Activated naive CD4-positive, alpha-beta T cell treated with anti-CD3 and anti-CD28 coated beads for 36 hours (primary cell): ENCODE results near the gene CTU1. TPM values are rescaled to one million over a fixed set of nuclear protein-coding genes. Genes with fewer than 3 reads are reported as not detected.
A peak's percentile ranks its signal among the peaks of the same experiment; 100 is the strongest.

Experiments
- CTCF ChIA-PET: fragments of 350-600 bp; sonication (Branson Sonifier 250); formaldehyde crosslinking; loops from one replicate; lab custom pipeline; 2021; ENCODE audit warnings: antibody characterized with exemption; lab: Charles Lee
- DNase-seq: peaks from one replicate; pipeline ENCODE4 v3.0.0-alpha.2; 2020
- H3K27ac Mint-ChIP-seq: one replicate; pipeline ENCODE4 v1.8.0; 2021; ENCODE audit warnings: mild to moderate bottlenecking, mixed read lengths
- H3K27me3 Mint-ChIP-seq: one replicate; pipeline ENCODE4 v1.8.0; 2021; ENCODE audit warnings: low read depth, mixed read lengths
- H3K36me3 Mint-ChIP-seq: one replicate; pipeline ENCODE4 v1.8.0; 2021; ENCODE audit warnings: low read depth, mixed read lengths
- H3K4me1 Mint-ChIP-seq: one replicate; pipeline ENCODE4 v1.8.0; 2021; ENCODE audit warnings: low read depth, mixed read lengths
- H3K4me3 Mint-ChIP-seq: one replicate; pipeline ENCODE4 v1.8.0; 2021; ENCODE audit warnings: mild to moderate bottlenecking, moderate library complexity, mixed read lengths
- H3K9me3 Mint-ChIP-seq: one replicate; pipeline ENCODE4 v1.8.0; 2021; ENCODE audit warnings: mixed read lengths
- intact Hi-C: fragments of 100-400 bp; cut with micrococcal nuclease; formaldehyde crosslinking; loops from one replicate; pipeline ENCODE4 v1.15.1; 2023
- total RNA-seq, 2 experiments: library from RNA; stranded (reverse); gene quantifications; one replicate each; pipeline ENCODE4 v1.2.3, GENCODE V29; 2021

Gene CTU1
- total RNA-seq, 2 experiments from 2014 or later: 9.2 to 9.9 TPM

- H3K27ac Mint-ChIP-seq: peak overlapping the region; percentile 18
- intact Hi-C loops: no loop called here
- peak; percentile 38 for DNase-seq
- H3K4me3 Mint-ChIP-seq: no peak overlapping the region
- H3K9me3 Mint-ChIP-seq: no peaks in the 10 kb centered on the region
- H3K27me3 Mint-ChIP-seq: no peaks in the 10 kb centered on the region
- no peaks in the 10 kb centered on the region for H3K36me3 Mint-ChIP-seq
- peaks cover 89% of the 10 kb centered on the region for H3K4me1 Mint-ChIP-seq
- CTCF ChIA-PET: no interaction called here
Measured at GRCh38 chr19:51127755-51128154, 19.5 kb upstream of the CTU1 start.

- no peak for DNase-seq
- H3K36me3 Mint-ChIP-seq: no peaks in the 10 kb centered on the region
- H3K4me1 Mint-ChIP-seq: peaks cover 90% of the 10 kb centered on the region
- no peak overlapping the region for H3K4me3 Mint-ChIP-seq
- no peaks in the 10 kb centered on the region for H3K27me3 Mint-ChIP-seq
- no peak overlapping the region for H3K27ac Mint-ChIP-seq
- intact Hi-C loops: no loop called here
- no peaks in the 10 kb centered on the region for H3K9me3 Mint-ChIP-seq
- CTCF ChIA-PET: no interaction called here
Measured at GRCh38 chr19:51127032-51127431, 18.8 kb upstream of the CTU1 start.

GRCh38 chr19:51125421-51126075 is 17.3 kb upstream of the CTU1 start:
- intact Hi-C loops: no loop called here
- Mint-ChIP-seq H3K9me3 (no peaks in the 10 kb centered on the region), H3K4me3 (no peak overlapping the region), H3K27me3 (no peaks in the 10 kb centered on the region), H3K36me3 (peaks cover 2% of the 10 kb centered on the region), H3K27ac (peak overlapping the region; percentile 86), H3K4me1 (peaks cover 84% of the 10 kb centered on the region)
- DNase-seq: no peak
- CTCF ChIA-PET: interaction anchor here (1.5 kb wide), 1 partner anchor 31 kb away, joined by 3 read pairs; no protein-coding TSS in a partner anchor

GRCh38 chr19:51124729-51125128 is 16.5 kb upstream of the CTU1 start, which contains the start of gene SIGLEC9:
TSS of gene SIGLEC9 (plus strand) at chr19:51124906. CDS start at chr19:51124975, 69 bp downstream.
- Mint-ChIP-seq H3K4me1 (peaks cover 80% of the 10 kb centered on the region), H3K27ac (peak within 1 kb of the TSS; percentile 86)

GRCh38 chr19:51124216-51124615 is 16.0 kb upstream of the CTU1 start:
- Mint-ChIP-seq H3K27ac (peak overlapping the region; percentile 86), H3K4me3 (peak overlapping the region; percentile 54), H3K36me3 (peaks cover 2% of the 10 kb centered on the region), H3K9me3 (no peaks in the 10 kb centered on the region), H3K4me1 (peaks cover 79% of the 10 kb centered on the region), H3K27me3 (no peaks in the 10 kb centered on the region)
- CTCF ChIA-PET: interaction anchor here (1.5 kb wide), 1 partner anchor 32 kb away, joined by 3 read pairs; no protein-coding TSS in a partner anchor
- DNase-seq: no peak
- intact Hi-C loops: no loop called here

More at GRCh38 chr19:51124729-51125128, 16.5 kb upstream of the CTU1 start, which contains the start of gene SIGLEC9:
- H3K9me3 Mint-ChIP-seq: no peaks in the 10 kb centered on the region
- no peak for DNase-seq
- intact Hi-C loops: no loop called here
- peaks cover 2% of the 10 kb centered on the region for H3K36me3 Mint-ChIP-seq
- H3K27me3 Mint-ChIP-seq: no peaks in the 10 kb centered on the region
- CTCF ChIA-PET: interaction anchor here (1.5 kb wide), 1 partner anchor 32 kb away, joined by 3 read pairs; no protein-coding TSS in a partner anchor
- peak within 1 kb of the TSS; percentile 54 for H3K4me3 Mint-ChIP-seq

- intact Hi-C loops: loop anchor here (1.0 kb wide), 1 partner anchor 10 kb away; no protein-coding TSS in a partner anchor
- Mint-ChIP-seq H3K4me1 (peaks cover 79% of the 10 kb centered on the region), H3K27me3 (no peaks in the 10 kb centered on the region), H3K36me3 (peaks cover 2% of the 10 kb centered on the region), H3K27ac (peak overlapping the region; percentile 86), H3K4me3 (peak overlapping the region; percentile 54), H3K9me3 (no peaks in the 10 kb centered on the region)
- DNase-seq: no peak
- CTCF ChIA-PET: no interaction called here
Measured at GRCh38 chr19:51123802-51124201, 15.6 kb upstream of the CTU1 start.

- intact Hi-C loops: loop anchor here (1.0 kb wide), 1 partner anchor 9 kb away; no protein-coding TSS in a partner anchor
- H3K4me3 Mint-ChIP-seq: peak overlapping the region; percentile 54
- peaks cover 75% of the 10 kb centered on the region for H3K4me1 Mint-ChIP-seq
- DNase-seq: peak; percentile 82
- H3K27ac Mint-ChIP-seq: peak overlapping the region; percentile 86
- no peaks in the 10 kb centered on the region for H3K27me3 Mint-ChIP-seq
- H3K9me3 Mint-ChIP-seq: no peaks in the 10 kb centered on the region
- peaks cover 2% of the 10 kb centered on the region for H3K36me3 Mint-ChIP-seq
- CTCF ChIA-PET: no interaction called here
Measured at GRCh38 chr19:51123381-51123800, 15.2 kb upstream of the CTU1 start.

GRCh38 chr19:51122112-51122981 is 14.1 kb upstream of the CTU1 start:
- Mint-ChIP-seq H3K4me3 (peak overlapping the region; percentile 54), H3K4me1 (peaks cover 67% of the 10 kb centered on the region), H3K9me3 (no peaks in the 10 kb centered on the region), H3K36me3 (peaks cover 2% of the 10 kb centered on the region), H3K27me3 (no peaks in the 10 kb centered on the region), H3K27ac (peak overlapping the region; percentile 11)
- intact Hi-C loops: no loop called here
- CTCF ChIA-PET: no interaction called here
- DNase-seq: no peak

GRCh38 chr19:51121257-51121656 is 13.0 kb upstream of the CTU1 start:
- H3K9me3 Mint-ChIP-seq: no peaks in the 10 kb centered on the region
- H3K27ac Mint-ChIP-seq: peak overlapping the region; percentile 4
- no peak for DNase-seq
- peaks cover 67% of the 10 kb centered on the region for H3K4me1 Mint-ChIP-seq
- H3K36me3 Mint-ChIP-seq: peaks cover 2% of the 10 kb centered on the region
- no peak overlapping the region for H3K4me3 Mint-ChIP-seq
- intact Hi-C loops: no loop called here
- CTCF ChIA-PET: no interaction called here
- no peaks in the 10 kb centered on the region for H3K27me3 Mint-ChIP-seq

- no peak overlapping the region for H3K4me3 Mint-ChIP-seq
- no peaks in the 10 kb centered on the region for H3K27me3 Mint-ChIP-seq
- no peaks in the 10 kb centered on the region for H3K9me3 Mint-ChIP-seq
- H3K36me3 Mint-ChIP-seq: peaks cover 2% of the 10 kb centered on the region
- H3K4me1 Mint-ChIP-seq: peaks cover 69% of the 10 kb centered on the region
- intact Hi-C loops: no loop called here
- DNase-seq: no peak
- no peak overlapping the region for H3K27ac Mint-ChIP-seq
- CTCF ChIA-PET: interaction anchor here (0.6 to 1.0 kb wide), 2 partner anchors 38 to 559 kb away, joined by 4 to 6 read pairs; no protein-coding TSS in a partner anchor
Measured at GRCh38 chr19:51120160-51120559, 12.0 kb upstream of the CTU1 start.

- Mint-ChIP-seq H3K9me3 (no peaks in the 10 kb centered on the region), H3K36me3 (peaks cover 2% of the 10 kb centered on the region), H3K4me3 (no peak overlapping the region), H3K27ac (no peak overlapping the region), H3K4me1 (peaks cover 63% of the 10 kb centered on the region), H3K27me3 (no peaks in the 10 kb centered on the region)
- intact Hi-C loops: no loop called here
- DNase-seq: no peak
- CTCF ChIA-PET: interaction anchor here (1.0 kb wide), 1 partner anchor 39 kb away, joined by 4 read pairs; no protein-coding TSS in a partner anchor
Measured at GRCh38 chr19:51119611-51120010, 11.4 kb upstream of the CTU1 start.

- H3K27ac Mint-ChIP-seq: no peak overlapping the region
- CTCF ChIA-PET: no interaction called here
- intact Hi-C loops: no loop called here
- DNase-seq: no peak
- peaks cover 2% of the 10 kb centered on the region for H3K36me3 Mint-ChIP-seq
- H3K4me1 Mint-ChIP-seq: peaks cover 58% of the 10 kb centered on the region
- H3K9me3 Mint-ChIP-seq: no peaks in the 10 kb centered on the region
- no peaks in the 10 kb centered on the region for H3K27me3 Mint-ChIP-seq
- no peak overlapping the region for H3K4me3 Mint-ChIP-seq
Measured at GRCh38 chr19:51119101-51119500, 10.9 kb upstream of the CTU1 start.
